ENCODE measurements around the gene MTA2. TPM values are rescaled to one million over a fixed set of nuclear protein-coding genes. Genes with fewer than 3 reads are reported as not detected.
A peak's percentile ranks its signal among the peaks of the same experiment; 100 is the strongest.

Gene MTA2
- total RNA-seq, 1 experiment from 2014 or later, result 120 TPM

- intact Hi-C loops (cut with micrococcal nuclease; ENCODE audit: unreplicated experiment), result loop anchor here (1.0 to 5.0 kb wide), 3 partner anchors 25 to 193 kb away; partner anchors contain the start of genes EML3 and ROM1
- H3K36me3 ChIP-seq (ENCODE audit: low read depth), result peaks cover 21% of the 10 kb centered on the region
- ChIA-PET POLR2A (ENCODE audit: unreplicated experiment) (no interaction called here), CTCF (interaction anchor here (0.5 kb wide), 1 partner anchor 47 kb away, joined by 8 read pairs; no protein-coding TSS in a partner anchor)
- peaks cover 23% of the 10 kb centered on the region for H3K4me1 ChIP-seq (replicated peaks; ENCODE audit: insufficient read depth)
- H3K4me3 ChIP-seq, result no peak overlapping the region; the same call in 1 of the 2 replicates
- TSS peak; percentile 24 for BruUV-seq (replicated peaks)
- H2AFZ ChIP-seq, result no peak overlapping the region
- H3K27me3 ChIP-seq (ENCODE audit: insufficient read depth, low read depth), result no peaks in the 10 kb centered on the region
- H3K79me2 ChIP-seq (ENCODE audit: low read depth), result peaks cover 61% of the 10 kb centered on the region
- TF ChIP-seq EZH2 (IDR thresholded peaks at IDR 0.05; ENCODE audit: low read depth) (no peak), CTCF (conservative IDR thresholded peaks at IDR 0.05) (no peak)
- peak overlapping the region; percentile 37; the same call in 1 of the 2 replicates for H3K4me2 ChIP-seq
- no peaks in the 10 kb centered on the region for H3K9me2 ChIP-seq (ENCODE audit: insufficient read depth)
- peaks cover 23% of the 10 kb centered on the region for H3F3A ChIP-seq (ENCODE audit: insufficient read depth, low read depth)
- H4K20me1 ChIP-seq (ENCODE audit: insufficient read depth), result peaks cover 5% of the 10 kb centered on the region; the same call in 1 of the 2 replicates
- no peak for DNase-seq
- no peaks in the 10 kb centered on the region for H3K9me3 ChIP-seq (ENCODE audit: insufficient read depth, low read depth)
- H3K27ac ChIP-seq, result no peak overlapping the region
Measured at GRCh38 chr11:62646825-62647608, 45.4 kb upstream of the MTA2 start.

GRCh38 chr11:62645946-62646824, 44.5 kb upstream of the MTA2 start, which contains the start of gene GANAB:
TSS of gene GANAB (minus strand) at chr11:62646613. CDS start at chr11:62646599, 14 bp downstream.
- peaks cover 5% of the 10 kb centered on the region; the same call in 1 of the 2 replicates for H4K20me1 ChIP-seq (ENCODE audit: insufficient read depth)
- BruUV-seq (replicated peaks), result TSS peak; percentile 42
- H3K27ac ChIP-seq, result peak within 1 kb of the TSS; percentile 48
- H3K4me2 ChIP-seq, result peak within 1 kb of the TSS; percentile 99
- H3K9me2 ChIP-seq (ENCODE audit: insufficient read depth), result no peaks in the 10 kb centered on the region
- DNase-seq, result peak; percentile 95 to 98
- H3K79me2 ChIP-seq (ENCODE audit: low read depth), result peaks cover 61% of the 10 kb centered on the region
- peak within 1 kb of the TSS; percentile 99 for H3K4me3 ChIP-seq
- POLR2A ChIA-PET (ENCODE audit: unreplicated experiment), result interaction anchor here (0.6 to 0.9 kb wide), 5 partner anchors 19 to 125 kb away, joined by 4 to 13 read pairs (median 6); partner anchors contain the start of genes B3GAT3, C11orf98, CSKMT and HNRNPUL2
- H3K36me3 ChIP-seq (ENCODE audit: low read depth), result peaks cover 21% of the 10 kb centered on the region
- H3F3A ChIP-seq (ENCODE audit: insufficient read depth, low read depth), result peaks cover 30% of the 10 kb centered on the region
- TF ChIP-seq CTCF (conservative IDR thresholded peaks at IDR 0.05) (no peak), EZH2 (IDR thresholded peaks at IDR 0.05; ENCODE audit: low read depth) (no peak)
- H3K9me3 ChIP-seq (ENCODE audit: insufficient read depth, low read depth), result no peaks in the 10 kb centered on the region
- peaks cover 15% of the 10 kb centered on the region; the same call in 1 of the 2 replicates for H3K4me1 ChIP-seq (replicated peaks; ENCODE audit: insufficient read depth)
- CTCF ChIA-PET, result interaction anchor here (0.5 to 0.8 kb wide), 4 partner anchors 19 to 209 kb away, joined by 3 to 8 read pairs (median 6); partner anchors contain the start of genes C11orf98, CSKMT and HNRNPUL2
- H2AFZ ChIP-seq, result peak within 1 kb of the TSS; percentile 79
- intact Hi-C loops (cut with micrococcal nuclease; ENCODE audit: unreplicated experiment), result loop anchor here (1.0 to 5.0 kb wide), 3 partner anchors 24 to 194 kb away; partner anchors contain the start of genes EML3 and ROM1
- H3K27me3 ChIP-seq (ENCODE audit: insufficient read depth, low read depth), result no peaks in the 10 kb centered on the region

GRCh38 chr11:62645671-62645945, 43.9 kb upstream of the MTA2 start:
- no peaks in the 10 kb centered on the region for H3K27me3 ChIP-seq (ENCODE audit: insufficient read depth, low read depth)
- peak overlapping the region; percentile 99 for H3K4me2 ChIP-seq
- TF ChIP-seq EZH2 (IDR thresholded peaks at IDR 0.05; ENCODE audit: low read depth) (no peak), CTCF (conservative IDR thresholded peaks at IDR 0.05) (no peak)
- H3K79me2 ChIP-seq (ENCODE audit: low read depth), result peaks cover 61% of the 10 kb centered on the region
- peak overlapping the region; percentile 79 for H2AFZ ChIP-seq
- peaks cover 21% of the 10 kb centered on the region for H3K36me3 ChIP-seq (ENCODE audit: low read depth)
- no peaks in the 10 kb centered on the region for H3K9me2 ChIP-seq (ENCODE audit: insufficient read depth)
- H3K27ac ChIP-seq, result peak overlapping the region; percentile 48; the same call in 1 of the 2 replicates
- ChIA-PET CTCF (interaction anchor here (0.7 to 0.8 kb wide), 2 partner anchors 19 to 82 kb away, joined by 3 to 4 read pairs; partner anchors contain the start of genes C11orf98, CSKMT and HNRNPUL2), POLR2A (ENCODE audit: unreplicated experiment) (interaction anchor here (0.6 to 0.9 kb wide), 4 partner anchors 19 to 141 kb away, joined by 3 to 6 read pairs (median 4); partner anchors contain the start of genes B3GAT3, C11orf98, CSKMT and TUT1)
- peaks cover 15% of the 10 kb centered on the region; the same call in 1 of the 2 replicates for H3K4me1 ChIP-seq (replicated peaks; ENCODE audit: insufficient read depth)
- H3K9me3 ChIP-seq (ENCODE audit: insufficient read depth, low read depth), result no peaks in the 10 kb centered on the region
- H4K20me1 ChIP-seq (ENCODE audit: insufficient read depth), result peaks cover 10% of the 10 kb centered on the region; the same call in 1 of the 2 replicates
- peaks cover 36% of the 10 kb centered on the region for H3F3A ChIP-seq (ENCODE audit: insufficient read depth, low read depth)
- DNase-seq, result no peak
- intact Hi-C loops (cut with micrococcal nuclease; ENCODE audit: unreplicated experiment), result loop anchor here (5.0 kb wide), 1 partner anchor 33 kb away; the partner anchor contains the start of genes EML3 and ROM1
- BruUV-seq (replicated peaks), result no TSS peak
- peak overlapping the region; percentile 99 for H3K4me3 ChIP-seq
